NCI-H526 (cell line): ENCODE measurements around the gene SPTLC2.

ENCODE experiments used
- DNase-seq, 2 experiments: peaks; one replicate each; lab custom pipeline; 2025; lab: John Stamatoyannopoulos, UW

The SPTLC2 gene

GRCh38 chr14:77623201-77623600 is 6.8 kb upstream of the SPTLC2 start:
- no peak for DNase-seq

- no peak for DNase-seq
These were observed 6.0 kb upstream of the SPTLC2 start for GRCh38 chr14:77622366-77622961.

DNA sequence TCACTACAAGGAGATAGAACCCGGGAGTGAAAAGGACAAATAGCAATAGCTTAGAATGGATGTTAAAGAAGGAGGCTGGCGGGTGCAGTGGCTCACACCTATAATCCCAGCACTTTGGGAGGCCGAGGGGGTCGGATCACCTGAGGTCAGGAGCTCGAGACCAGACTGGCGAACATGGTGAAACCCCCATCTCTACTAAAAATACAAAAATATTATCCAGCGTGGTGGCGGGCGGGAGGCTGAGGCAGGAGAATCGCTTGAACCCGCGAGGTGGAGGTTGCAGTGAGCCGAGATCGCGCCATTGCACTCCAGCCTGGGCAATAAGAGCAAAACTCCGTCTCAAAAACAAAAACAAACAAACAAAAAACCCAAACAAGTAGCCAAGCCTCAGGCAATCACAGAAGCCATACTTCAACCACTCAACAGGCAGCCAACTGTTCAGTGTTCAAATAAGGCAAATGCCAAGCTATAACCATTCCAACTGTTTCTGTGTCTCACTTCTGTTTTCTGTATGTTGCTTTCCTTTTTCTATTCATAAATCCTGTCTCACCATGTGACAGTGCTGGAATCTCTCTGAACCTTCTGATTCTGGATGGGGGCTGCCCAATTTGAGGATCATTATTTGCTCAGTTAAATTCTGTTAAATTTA is 3.9 kb upstream of the SPTLC2 start:
- DNase-seq, result no peak

GRCh38 chr14:77618381-77618970 is 2.0 kb upstream of the SPTLC2 start:
- DNase-seq, result no peak

DNA sequence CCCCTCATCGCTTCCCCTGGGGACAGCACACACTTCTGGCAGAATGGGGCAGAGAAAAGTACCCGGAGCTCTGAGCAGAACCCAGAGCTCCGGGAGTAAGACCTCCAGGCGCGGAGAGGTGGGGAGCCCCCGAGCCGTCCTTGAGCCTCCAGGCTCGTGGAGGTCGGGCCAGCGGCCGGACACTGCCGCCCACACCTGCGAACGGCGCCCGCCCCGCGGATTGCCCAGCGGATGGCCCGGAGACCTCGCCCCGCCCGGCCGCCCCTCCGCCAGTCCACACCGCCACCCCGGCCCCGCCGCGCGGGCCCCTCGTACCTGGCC is 344 bp downstream of the SPTLC2 start:
- peak in 1 of 2 experiments; percentile 64 for DNase-seq

DNA sequence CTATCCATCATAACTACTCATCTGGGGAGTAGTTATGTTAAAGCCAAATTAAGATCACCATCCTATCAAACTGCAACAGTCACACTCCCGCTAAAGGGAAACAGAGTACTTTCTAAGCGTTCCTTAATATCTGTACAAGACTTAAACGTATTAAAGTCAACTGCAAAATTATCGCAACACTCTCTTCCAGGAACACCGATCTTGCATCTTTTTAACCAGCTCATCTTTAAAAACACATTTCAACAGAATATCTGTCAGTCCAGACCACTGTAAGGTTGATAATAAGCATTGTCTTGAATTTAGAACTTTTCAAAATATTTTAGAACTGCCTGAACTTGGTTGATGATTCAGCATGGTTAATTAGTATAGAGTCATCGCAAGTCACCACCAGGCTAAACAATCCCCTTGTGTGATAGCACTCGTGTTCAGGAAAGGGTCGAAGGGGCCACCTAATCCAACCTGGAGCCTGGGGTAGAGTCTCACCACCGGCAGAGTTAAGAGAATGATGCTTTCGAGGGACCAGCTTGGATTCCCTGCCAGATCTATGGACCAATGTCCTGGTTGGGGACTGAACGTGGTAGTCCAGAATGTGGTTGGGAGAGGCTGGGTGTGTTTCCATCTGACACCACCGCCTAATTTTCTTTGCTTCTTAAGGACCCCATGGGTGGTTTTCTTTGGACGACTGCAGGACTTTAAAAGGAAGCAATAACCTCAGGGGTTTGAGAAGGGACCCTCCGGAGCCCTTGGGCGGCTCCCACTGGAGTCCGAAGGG is 890 bp downstream of the SPTLC2 start:
- DNase-seq, result peak in 1 of 2 experiments; percentile 64

- peak; percentile 3 to 7 for DNase-seq
These were observed 3.2 kb downstream of the SPTLC2 start for GRCh38 chr14:77613201-77613600.

GRCh38 chr14:77612011-77612620 is 4.3 kb downstream of the SPTLC2 start:
- DNase-seq, result no peak

- DNase-seq, result no peak
These were observed 5.9 kb downstream of the SPTLC2 start for GRCh38 chr14:77610553-77610952.

GRCh38 chr14:77609922-77610321 is 6.5 kb downstream of the SPTLC2 start:
- no peak for DNase-seq

- no peak for DNase-seq
These were observed 8.6 kb downstream of the SPTLC2 start for GRCh38 chr14:77607741-77608302.

DNA sequence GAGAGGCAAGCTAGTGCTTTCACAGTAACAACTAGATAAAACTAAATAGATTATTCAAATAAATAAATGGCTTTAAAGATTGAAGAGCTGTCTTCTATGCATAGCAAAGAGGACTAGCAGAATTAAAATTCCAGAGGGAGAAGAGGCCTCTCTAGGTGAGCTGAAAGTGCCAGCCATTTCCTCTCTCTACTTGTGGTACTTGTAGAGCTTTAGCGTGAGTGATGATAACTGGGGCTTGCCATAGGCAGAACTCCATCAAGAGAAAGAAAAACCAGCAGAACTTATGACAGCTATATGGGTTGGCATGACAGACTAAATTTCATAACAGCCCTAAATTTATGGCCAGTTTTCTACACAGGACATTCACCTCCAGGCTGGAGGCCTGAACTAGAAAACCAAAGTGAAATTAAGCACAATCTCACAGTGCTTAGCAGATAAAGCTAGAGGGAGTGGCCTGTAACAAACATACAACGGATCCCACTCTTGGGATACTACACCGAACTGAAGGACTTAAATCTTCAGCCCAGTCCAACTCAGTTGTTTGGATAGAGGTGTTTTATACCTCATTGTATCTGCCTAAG is 11.0 kb downstream of the SPTLC2 start:
- no peak for DNase-seq

DNA sequence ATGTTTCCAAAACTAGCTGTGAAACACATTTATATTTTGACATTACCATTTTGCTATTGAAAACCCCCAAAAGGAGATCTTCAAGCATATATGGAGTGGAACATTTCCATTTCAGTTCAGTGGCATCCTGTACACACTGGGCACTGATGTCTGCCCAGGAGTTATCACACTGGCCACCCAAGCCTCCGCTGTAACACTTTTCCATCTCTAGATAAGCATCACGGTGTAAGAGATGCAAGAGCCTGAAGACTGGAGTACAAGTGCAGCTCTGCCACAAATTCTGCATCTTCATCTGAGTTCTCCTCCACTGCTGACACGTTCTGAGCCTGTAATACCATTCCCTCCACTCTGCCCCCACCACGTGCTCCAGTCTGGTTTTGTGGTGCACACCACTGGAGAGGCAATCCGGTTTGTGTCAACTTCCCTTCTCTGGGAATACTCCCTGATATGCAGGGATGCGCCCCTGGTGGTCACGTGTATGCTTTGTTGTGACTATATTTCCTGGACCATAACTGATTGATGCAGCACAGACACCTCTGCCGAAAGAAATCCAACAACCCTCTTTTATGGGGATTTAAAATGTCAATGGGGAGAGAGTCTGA is 12.7 kb downstream of the SPTLC2 start:
- DNase-seq, result peak; percentile 5 to 63

GRCh38 chr14:77603031-77603430 is 13.4 kb downstream of the SPTLC2 start:
- DNase-seq, result no peak

- no peak for DNase-seq
These were observed 14.4 kb downstream of the SPTLC2 start for GRCh38 chr14:77601846-77602619.

DNA sequence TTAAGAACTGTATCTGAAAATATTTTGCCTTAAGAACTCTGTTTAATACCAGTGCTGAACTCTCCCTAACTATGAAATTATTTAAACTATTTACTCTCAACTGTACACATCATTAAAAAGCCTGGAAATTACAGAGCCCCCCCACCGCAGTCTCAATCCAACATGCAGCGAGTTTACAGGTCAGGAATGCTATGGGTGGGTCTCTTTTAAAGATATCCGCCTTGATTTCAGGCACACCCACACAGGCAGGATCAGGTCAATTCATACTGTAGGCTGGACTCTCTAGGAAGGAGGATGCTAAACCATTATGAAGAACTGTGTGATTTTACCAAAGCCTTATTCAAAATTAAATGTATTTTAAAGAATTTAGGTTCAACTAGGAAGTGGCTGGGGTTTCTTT is 16.5 kb downstream of the SPTLC2 start:
- no peak for DNase-seq

DNA sequence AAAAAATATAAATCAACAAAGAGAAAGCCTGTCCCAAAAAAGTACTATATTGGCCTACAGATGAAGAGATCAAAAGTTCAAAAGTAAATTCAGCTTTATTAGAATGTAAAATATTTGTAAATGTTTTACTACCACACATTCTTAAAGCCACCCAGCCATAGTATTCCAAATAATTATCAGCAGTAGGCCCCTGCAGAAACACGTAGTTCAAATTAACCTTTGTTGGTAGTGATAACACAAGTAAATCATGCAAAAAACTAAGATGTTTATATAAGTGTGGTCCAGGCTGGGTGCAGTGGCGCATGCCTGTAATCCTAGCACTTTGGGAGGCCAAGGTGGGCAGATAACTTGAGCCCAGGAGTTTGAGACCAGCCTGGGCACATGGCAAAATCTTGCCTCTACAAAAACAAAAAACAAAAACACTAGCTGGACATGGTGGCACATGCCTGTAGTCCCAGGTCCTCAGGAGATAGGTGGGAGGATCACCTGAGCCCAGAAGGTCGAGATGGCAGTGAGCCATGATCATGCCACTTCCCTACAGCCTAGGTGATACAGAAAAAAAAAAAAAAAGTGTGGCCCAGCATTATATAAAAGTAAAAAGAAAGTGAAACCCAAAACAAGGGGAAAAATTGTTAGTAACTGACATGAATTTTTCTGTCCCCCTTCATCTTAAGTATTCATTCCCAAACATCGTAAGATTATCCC is 17.9 kb downstream of the SPTLC2 start:
- DNase-seq, result no peak

- DNase-seq, result peak; percentile 84 to 89
These were observed 22.9 kb downstream of the SPTLC2 start for GRCh38 chr14:77593501-77593961.

DNA sequence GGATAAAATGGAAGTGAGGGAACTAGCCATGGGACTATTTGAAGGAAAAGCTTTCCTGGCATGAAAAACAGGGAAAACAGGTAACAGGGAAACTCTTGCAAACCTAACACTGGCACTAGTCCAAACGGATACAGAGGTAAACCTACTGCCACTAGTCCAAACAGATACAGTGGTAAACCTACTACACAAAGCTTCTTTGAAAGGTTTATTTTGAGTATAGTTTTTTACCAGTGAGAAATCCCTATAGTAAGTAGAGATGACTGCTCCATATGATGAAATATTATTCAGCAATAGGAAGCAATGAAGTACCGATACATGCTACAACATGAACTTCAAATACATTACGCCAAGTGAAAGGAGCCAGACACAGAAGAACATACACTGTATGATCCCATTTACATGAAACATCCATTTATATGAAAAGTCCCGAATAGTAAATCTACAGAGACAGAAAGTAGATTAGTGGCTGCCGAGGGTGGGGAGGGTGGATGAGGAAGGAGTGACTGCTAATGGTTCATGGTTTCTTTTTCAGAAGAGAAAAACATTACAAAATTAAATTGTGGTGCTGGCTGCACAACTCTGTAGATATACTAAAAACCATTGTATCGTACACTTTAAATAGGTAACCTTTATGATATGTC is 25.5 kb downstream of the SPTLC2 start:
- peak in 1 of 2 experiments; percentile 5 for DNase-seq
